NCI-H2107 (cell line): ENCODE data around the gene LRAT.

Source experiments
- DNase-seq: peaks from one replicate; lab custom pipeline; 2025; lab: John Stamatoyannopoulos, UW

Gene LRAT

DNA sequence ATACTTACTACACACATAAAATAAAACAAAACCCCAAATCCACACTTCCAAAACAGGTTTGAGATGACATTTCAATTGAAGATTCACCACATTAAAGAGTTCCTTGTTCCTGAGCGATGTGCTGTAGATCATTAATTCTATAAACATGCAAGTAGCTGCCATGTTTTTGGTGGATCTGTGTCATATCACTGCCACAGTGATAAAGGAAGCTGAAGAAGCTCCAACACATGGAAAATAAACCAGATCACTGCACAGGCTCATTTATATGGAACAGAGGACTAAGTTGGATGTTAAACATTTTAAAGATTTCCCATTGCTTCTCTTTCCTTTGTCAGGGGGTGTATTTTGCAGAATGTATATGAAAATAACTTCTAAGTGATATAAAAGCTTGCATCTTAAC is 34.5 kb downstream of the LRAT start:
- no peak for DNase-seq

DNA sequence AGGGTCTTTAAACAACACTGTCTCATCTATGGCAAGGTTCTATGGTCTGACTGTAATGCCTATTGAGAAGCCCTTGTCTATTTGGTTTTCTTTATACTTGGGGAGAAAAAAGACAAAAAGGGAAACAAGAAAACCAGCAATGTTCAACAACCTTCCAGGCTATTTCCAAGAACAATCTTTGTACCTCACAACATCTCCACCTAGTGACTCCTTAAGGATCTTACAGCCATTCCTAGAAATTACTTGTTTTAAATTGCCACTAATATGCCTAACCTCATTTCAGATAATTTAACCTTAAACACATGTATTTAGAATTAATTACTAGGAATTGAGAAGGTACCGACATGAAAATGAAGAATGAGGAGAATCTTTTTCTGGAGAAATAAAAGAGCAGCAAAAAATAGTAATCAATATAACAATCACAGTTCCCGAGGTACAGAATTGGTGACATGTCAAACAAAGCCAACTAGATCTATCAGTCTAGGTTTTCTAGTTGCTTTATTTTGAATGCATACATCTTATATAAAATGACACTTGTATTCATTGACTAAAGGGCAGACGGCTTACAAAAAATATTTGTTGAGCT is 35.7 kb downstream of the LRAT start:
- no peak for DNase-seq

DNA sequence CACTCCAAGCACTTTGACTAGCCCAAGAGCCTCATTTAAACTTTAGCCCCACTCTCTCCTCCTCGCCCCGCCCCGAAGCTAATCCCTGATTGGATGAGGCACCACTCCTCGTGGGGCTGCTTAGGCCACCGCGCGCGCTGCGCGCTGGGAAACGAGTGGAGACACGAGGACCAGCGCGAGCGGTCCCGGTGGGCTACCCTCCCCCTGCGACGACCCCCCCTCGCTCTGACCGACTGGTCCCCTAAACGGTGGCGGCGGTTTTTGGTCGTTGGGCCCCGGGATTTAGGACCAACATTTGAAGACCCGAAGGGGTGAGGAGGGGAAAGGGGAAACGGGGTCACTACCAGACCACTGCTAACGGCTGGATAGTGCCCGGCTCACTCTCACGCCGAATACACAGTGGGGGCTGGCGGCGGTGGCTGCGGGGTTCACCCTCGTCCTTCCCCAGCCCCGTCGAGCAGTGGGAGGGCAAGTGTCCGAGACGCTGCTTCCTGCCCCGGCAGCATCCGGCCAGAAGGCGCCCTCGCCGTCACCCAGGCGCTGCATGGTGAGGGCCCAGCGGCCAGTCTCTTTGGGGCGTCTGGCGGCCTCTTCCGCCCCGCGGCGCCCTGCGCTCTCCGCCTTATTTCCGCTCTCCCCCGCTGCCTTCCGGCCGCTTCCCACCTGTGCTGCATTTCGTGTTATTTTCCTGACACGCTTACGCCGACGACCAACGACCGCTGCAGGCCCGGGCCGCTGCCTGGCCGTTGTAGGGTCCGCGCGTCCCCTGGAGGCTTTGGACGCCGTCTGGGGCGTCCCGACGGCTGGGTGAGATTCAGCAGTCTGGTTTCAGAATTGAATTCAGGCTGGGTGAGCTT is 37.6 kb downstream of the LRAT start, which contains the start of gene RBM46:
Gene RBM46 (plus strand): TSS at position 147 of the 857 bp plus-strand sequence. CDS start 15,481 bp downstream, outside the sequence.
- DNase-seq = no peak

DNA sequence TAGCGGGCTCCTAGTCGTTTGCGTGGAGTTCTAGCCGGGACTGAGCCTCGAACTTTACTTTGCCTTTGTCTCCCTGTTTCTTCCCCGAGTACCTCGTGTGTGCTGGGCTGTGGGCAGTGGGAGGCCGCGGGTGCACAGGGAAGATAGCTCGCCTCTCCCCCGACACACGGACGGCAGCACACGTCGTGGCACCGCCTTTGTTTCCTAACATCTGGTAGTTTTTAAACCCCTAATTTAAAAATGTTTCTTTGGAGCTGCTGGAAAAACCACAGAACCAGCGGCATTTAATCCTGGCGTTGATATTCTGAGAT is 38.1 kb downstream of the LRAT start:
- DNase-seq = no peak
